Activated effector memory CD4-positive, alpha-beta T cell treated with anti-CD3 and anti-CD28 coated beads, Interleukin-2, amount 50 U/mL, for 16 hours (primary cell): ENCODE data around the gene GPR176.

ENCODE experiments used
- DNase-seq: peaks from one replicate; pipeline ENCODE4 v3.0.0-alpha.2; 2020

Gene GPR176

GRCh38 chr15:39888809-39889208 is 31.3 kb downstream of the GPR176 start:
- DNase-seq: no peak

- DNase-seq: no peak
These were observed 31.8 kb downstream of the GPR176 start for GRCh38 chr15:39888243-39888642.

- no peak for DNase-seq
These were observed 32.2 kb downstream of the GPR176 start for GRCh38 chr15:39887832-39888231.

- no peak for DNase-seq
These were observed 32.9 kb downstream of the GPR176 start for GRCh38 chr15:39887211-39887610.

GRCh38 chr15:39886418-39886817 is 33.6 kb downstream of the GPR176 start:
- no peak for DNase-seq

GRCh38 chr15:39885099-39885777 is 34.8 kb downstream of the GPR176 start:
- no peak for DNase-seq

- no peak for DNase-seq
These were observed 35.7 kb downstream of the GPR176 start for GRCh38 chr15:39884351-39884750.

- no peak for DNase-seq
These were observed 37.5 kb downstream of the GPR176 start for GRCh38 chr15:39882602-39883001.

GRCh38 chr15:39881790-39882189 is 38.3 kb downstream of the GPR176 start:
- no peak for DNase-seq

- no peak for DNase-seq
These were observed 39.2 kb downstream of the GPR176 start for GRCh38 chr15:39880718-39881387.

- no peak for DNase-seq
These were observed 41.7 kb downstream of the GPR176 start for GRCh38 chr15:39878406-39878785.

GRCh38 chr15:39874890-39875549 is 45.0 kb downstream of the GPR176 start:
- DNase-seq: no peak

- no peak for DNase-seq
These were observed 46.1 kb downstream of the GPR176 start for GRCh38 chr15:39873978-39874377.

GRCh38 chr15:39870537-39870936 is 49.5 kb downstream of the GPR176 start:
- DNase-seq: no peak

- no peak for DNase-seq
These were observed 50.1 kb downstream of the GPR176 start for GRCh38 chr15:39869858-39870515.

- no peak for DNase-seq
These were observed 50.8 kb downstream of the GPR176 start for GRCh38 chr15:39869254-39869653.

GRCh38 chr15:39868396-39868795 is 51.7 kb downstream of the GPR176 start:
- no peak for DNase-seq

- no peak for DNase-seq
These were observed 56.0 kb downstream of the GPR176 start for GRCh38 chr15:39864116-39864515.

GRCh38 chr15:39860871-39861270 is 59.2 kb downstream of the GPR176 start:
- no peak for DNase-seq

GRCh38 chr15:39860200-39860599 is 59.9 kb downstream of the GPR176 start:
- no peak for DNase-seq

GRCh38 chr15:39859636-39860035 is 60.4 kb downstream of the GPR176 start:
- DNase-seq: no peak

- DNase-seq: no peak
These were observed 62.9 kb downstream of the GPR176 start for GRCh38 chr15:39857132-39857531.

GRCh38 chr15:39856357-39856756 is 63.7 kb downstream of the GPR176 start:
- DNase-seq: no peak

GRCh38 chr15:39855400-39855799 is 64.7 kb downstream of the GPR176 start:
- no peak for DNase-seq
